H1 (cell line): ENCODE data around the gene DNASE1. TPM values are rescaled to one million over a fixed set of nuclear protein-coding genes. Genes with fewer than 3 reads are reported as not detected.

Experiments used
- CTCF ChIA-PET: fragments of 300-600 bp; sonication (Branson Sonifier 250); formaldehyde crosslinking; loops from one replicate; lab custom pipeline; 2021; ENCODE audit not compliant: partially characterized antibody; lab: Charles Lee
- POLR2A ChIA-PET: fragments of 300-600 bp; sonication (Branson Sonifier 250); formaldehyde crosslinking; loops from one replicate; lab custom pipeline; 2021; ENCODE audit warnings: inconsistent platforms; ENCODE audit not compliant: partially characterized antibody; lab: Charles Lee
- DNase-seq, 2 experiments: peaks; one replicate each; pipeline versions ENCODE4 v3.0.0 to v3.0.0-alpha.2; 2010 to 2022; ENCODE audit warnings: low spot score in 2 of 2, low read depth in 1 of 2, mixed read lengths in 1 of 2
- FAIRE-seq: peaks from 2 replicates; lab custom pipeline; 2011; peaks lifted over from hg19 to GRCh38; lab: Jason Lieb, UNC
- H2AFZ ChIP-seq: 2 replicates; pipeline ENCODE4 v1.8.1; 2012; ENCODE audit warnings: low read length, inconsistent platforms
- H2AK5ac ChIP-seq: 2 replicates; pipeline ENCODE4 v1.6.1; 2013; ENCODE audit warnings: low read depth, low read length
- H2BK120ac ChIP-seq: replicated peaks from 2 replicates; pipeline ENCODE3; 2013; ENCODE audit warnings: low read depth, low read length, inconsistent platforms
- H2BK12ac ChIP-seq: 2 replicates; pipeline ENCODE4 v1.6.1; 2013; ENCODE audit warnings: low read depth, low read length
- H2BK15ac ChIP-seq: 2 replicates; pipeline ENCODE4 v1.6.1; 2013; ENCODE audit warnings: low read length
- H2BK20ac ChIP-seq: 2 replicates; pipeline ENCODE4 v1.6.1; 2013; ENCODE audit warnings: low read length
- H2BK5ac ChIP-seq: 2 replicates; pipeline ENCODE4 v1.6.1; 2013; ENCODE audit warnings: low read depth, low read length
- H3K14ac ChIP-seq: 2 replicates; pipeline ENCODE4 v1.6.1; 2013; ENCODE audit warnings: inconsistent platforms; ENCODE audit not compliant: insufficient read length
- H3K18ac ChIP-seq: 2 replicates; pipeline ENCODE4 v1.6.1; 2013; ENCODE audit warnings: low read length; ENCODE audit errors: extremely low read depth
- H3K23ac ChIP-seq: 2 replicates; pipeline ENCODE4 v1.6.1; 2013; ENCODE audit warnings: inconsistent platforms; ENCODE audit not compliant: insufficient read length
- H3K23me2 ChIP-seq: 2 replicates; pipeline ENCODE4 v1.6.1; 2013; ENCODE audit warnings: low read depth, low read length
- H3K27ac ChIP-seq: 2 replicates; pipeline ENCODE4 v1.6.1; 2011; ENCODE audit warnings: low read depth, low read length, inconsistent platforms
- H3K27me3 ChIP-seq, 4 experiments: replicated peaks in 1 of 4; 1 replicate in 1 of 4; 2 replicates in 3 of 4; pipeline versions ENCODE4 v1.6.1 to v1.8.1; 2011 to 2013; ENCODE audit warnings: low read length in 3 of 4, mild to moderate bottlenecking in 3 of 4, inconsistent platforms in 2 of 4, mixed read lengths in 2 of 4, moderate library complexity in 1 of 4; ENCODE audit not compliant: control insufficient read depth in 3 of 4, insufficient read depth in 3 of 4; ENCODE audit errors: extremely low read depth in 1 of 4
- H3K36me3 ChIP-seq, 4 experiments: 2 replicates each; pipeline versions ENCODE4 v1.6.1 to v1.8.1; 2011 to 2013; ENCODE audit warnings: mild to moderate bottlenecking in 4 of 4, low read length in 3 of 4, moderate library complexity in 2 of 4, control low read depth in 1 of 4, inconsistent platforms in 1 of 4; ENCODE audit not compliant: insufficient read depth in 4 of 4, control insufficient read depth in 2 of 4
- H3K4ac ChIP-seq: replicated peaks from 2 replicates; pipeline ENCODE3; 2013; ENCODE audit warnings: low read length, low read depth, mixed read lengths, inconsistent platforms; ENCODE audit not compliant: insufficient read length
- H3K4me1 ChIP-seq, 4 experiments: replicated peaks in 1 of 4; 1 replicate in 1 of 4; 2 replicates in 3 of 4; pipeline versions ENCODE4 v1.6.1 to v1.8.1; 2011 to 2013; ENCODE audit warnings: low read length in 3 of 4, inconsistent platforms in 2 of 4, mixed read lengths in 1 of 4; ENCODE audit not compliant: insufficient read depth in 4 of 4, control insufficient read depth in 3 of 4
- H3K4me2 ChIP-seq, 2 experiments: 2 replicates each; pipeline versions ENCODE4 v1.6.1 to v1.8.1; 2011 to 2013; ENCODE audit warnings: low read depth in 2 of 2, low read length in 2 of 2, control low read depth in 1 of 2, inconsistent platforms in 1 of 2, mild to moderate bottlenecking in 1 of 2; ENCODE audit not compliant: insufficient read depth in 1 of 2
- H3K4me3 ChIP-seq, 4 experiments: fragments of 200-600, 300-600 bp in 1 of 4; sonication (generic), shearing (Covaris generic), sonication (Bioruptor Twin) in 1 of 4; 2 replicates each; pipeline versions ENCODE4 v1.5.1 to v1.8.1; 2011 to 2016; ENCODE audit warnings: low read length in 4 of 4, low read depth in 3 of 4, control low read depth in 2 of 4, inconsistent platforms in 2 of 4, mild to moderate bottlenecking in 2 of 4, mixed read lengths in 1 of 4, moderate library complexity in 1 of 4; ENCODE audit not compliant: insufficient read depth in 2 of 4; ENCODE audit errors: extremely low read depth in 1 of 4
- H3K56ac ChIP-seq: replicated peaks from 2 replicates; pipeline ENCODE3; 2013; ENCODE audit warnings: low read depth, mild to moderate bottlenecking, mixed read lengths, low read length, inconsistent platforms; ENCODE audit not compliant: insufficient read length
- H3K79me1 ChIP-seq: 2 replicates; pipeline ENCODE4 v1.6.1; 2013; ENCODE audit warnings: low read depth, low read length, control low read depth
- H3K79me2 ChIP-seq, 2 experiments: 2 replicates each; pipeline versions ENCODE4 v1.6.1 to v1.8.1; 2012 to 2013; ENCODE audit warnings: low read length in 2 of 2, mild to moderate bottlenecking in 2 of 2, inconsistent platforms in 1 of 2; ENCODE audit not compliant: insufficient read depth in 2 of 2, control insufficient read depth in 1 of 2
- H3K9ac ChIP-seq, 4 experiments: replicated peaks in 1 of 4; 1 replicate in 1 of 4; 2 replicates in 3 of 4; pipeline versions ENCODE4 v1.6.1 to v1.8.1; 2011 to 2013; ENCODE audit warnings: low read depth in 3 of 4, low read length in 3 of 4, control low read depth in 2 of 4, mild to moderate bottlenecking in 2 of 4, moderate library complexity in 2 of 4, inconsistent platforms in 1 of 4; ENCODE audit errors: extremely low read depth in 1 of 4
- H3K9me3 ChIP-seq, 2 experiments: 2 replicates each; pipeline versions ENCODE4 v1.6.1 to v1.8.1; 2012 to 2013; ENCODE audit warnings: mild to moderate bottlenecking in 2 of 2, moderate library complexity in 2 of 2, control low read depth in 1 of 2, inconsistent platforms in 1 of 2, low read depth in 1 of 2, low read length in 1 of 2, mixed read lengths in 1 of 2; ENCODE audit not compliant: insufficient read depth in 2 of 2
- H4K20me1 ChIP-seq, 2 experiments: replicated peaks in 1 of 2; 2 replicates each; pipeline versions ENCODE3 to v1.8.1; 2011 to 2013; ENCODE audit warnings: inconsistent platforms in 2 of 2, low read length in 2 of 2, mild to moderate bottlenecking in 1 of 2; ENCODE audit not compliant: insufficient read depth in 2 of 2, control insufficient read depth in 1 of 2
- H4K5ac ChIP-seq: 2 replicates; pipeline ENCODE4 v1.6.1; 2013; ENCODE audit warnings: low read length, low read depth, mixed read lengths, inconsistent platforms; ENCODE audit not compliant: insufficient read length
- H4K8ac ChIP-seq: 2 replicates; pipeline ENCODE4 v1.8.0; 2013; ENCODE audit warnings: mild to moderate bottlenecking, moderate library complexity, low read length, inconsistent platforms; ENCODE audit not compliant: insufficient read depth; ENCODE audit errors: extremely low read depth
- H4K91ac ChIP-seq: replicated peaks from 2 replicates; pipeline ENCODE3; 2013; ENCODE audit warnings: low read length, mixed read lengths, inconsistent platforms; ENCODE audit not compliant: insufficient read length
- ATF3 ChIP-seq: IDR thresholded peaks from 2 replicates; pipeline ENCODE4 v1.6.1; 2011; ENCODE audit warnings: low read depth, mild to moderate bottlenecking, low read length; ENCODE audit not compliant: insufficient read depth
- BRCA1 ChIP-seq: IDR thresholded peaks from 2 replicates; pipeline ENCODE4 v1.6.1; 2012; ENCODE audit warnings: low read depth, low read length, improper control_type of control experiment
- EGR1 ChIP-seq: IDR thresholded peaks from 2 replicates; pipeline ENCODE4 v1.6.1; 2011; ENCODE audit warnings: low read depth, low read length, borderline replicate concordance
- HDAC2 ChIP-seq, 2 experiments: fragments of 300-600 bp in 1 of 2; sonication (generic) in 1 of 2; IDR thresholded peaks; 2 replicates each; pipeline ENCODE4 v1.6.1; 2011 to 2012; ENCODE audit warnings: low read depth in 2 of 2, low read length in 2 of 2, mild to moderate bottlenecking in 2 of 2, moderate library complexity in 2 of 2, borderline replicate concordance in 1 of 2, inconsistent platforms in 1 of 2
- SIX5 ChIP-seq: IDR thresholded peaks from 2 replicates; pipeline ENCODE4 v1.6.1; 2011; ENCODE audit warnings: mild to moderate bottlenecking, low read depth, low read length
- SP1 ChIP-seq: IDR thresholded peaks from 2 replicates; pipeline ENCODE4 v1.6.1; 2011; ENCODE audit warnings: low read depth, low read length
- SRF ChIP-seq: IDR thresholded peaks from 2 replicates; pipeline ENCODE4 v1.6.1; 2011; ENCODE audit warnings: mild to moderate bottlenecking, low read depth, low read length, moderate library complexity
- TAF1 ChIP-seq: IDR thresholded peaks from 2 replicates; pipeline ENCODE4 v1.6.1; 2011; ENCODE audit warnings: mild to moderate bottlenecking, low read depth, low read length
- TAF7 ChIP-seq: optimal IDR thresholded peaks from 2 replicates; pipeline ENCODE3; 2011; ENCODE audit warnings: low read depth, mild to moderate bottlenecking, inconsistent platforms, low read length, moderate library complexity, borderline replicate concordance
- WGBS, 2 experiments: shearing (Covaris generic) in 1 of 2; methylation state at CpG; one replicate each; pipeline versions ENCODE4 v1.1.6 to v1.1.7; 2013 to 2015; ENCODE audit warnings: low lambda C conversion rate in 2 of 2, mixed read lengths in 2 of 2, inconsistent platforms in 1 of 2, low coverage in 1 of 2, missing lambda C conversion rate in 1 of 2; ENCODE audit not compliant: insufficient replicate concordance in 2 of 2, insufficient coverage in 1 of 2, insufficient read length in 1 of 2; ENCODE audit errors: extremely low coverage in 1 of 2, missing lambda C conversion rate in 1 of 2; 5-methylcytosine and 5-hydroxymethylcytosine counted together
- polyA plus RNA-seq, 7 experiments: library from polyadenylated mRNA; depleted of rRNA in 3 of 7; stranded (reverse) in 5 of 7; unstranded in 2 of 7; fragments of >200 nt in 5 of 7; fragments of 200-250 nt in 2 of 7; gene quantifications; 1 replicate in 5 of 7; 2 replicates in 1 of 7; 4 replicates in 1 of 7; pipeline versions ENCODE4 v1.2.1 to v1.2.3, GENCODE V29; 2011 to 2013; ENCODE audit warnings: missing spikeins in 2 of 7, mixed read lengths in 2 of 7
- total RNA-seq: library from RNA; stranded (reverse); fragmentation: NEBNext Ultra II Directional; extraction: Animal tissue kit (Norgen Biotek cat#: 25700); gene quantifications from 2 replicates; pipeline ENCODE4 v1.2.1, GENCODE V29; 2021

DNASE1 gene
- total and polyA plus RNA-seq, 2 of the 8 experiments (the other 6 are each of a cell fraction or from before 2014, with no cell fraction given) = 11.5 to 16.7 TPM

GRCh38 chr16:3640207-3640606 lies 14.3 kb upstream of the DNASE1 start:
- Histone ChIP-seq H3K56ac (no peak overlapping the region), H2BK20ac (no peak overlapping the region), H4K8ac (no peak overlapping the region)
- no peak for TF ChIP-seq BRCA1
- no peak for TF ChIP-seq SIX5
- no peak for TF ChIP-seq TAF1
- no peak for TF ChIP-seq EGR1
- TF ChIP-seq SP1 = no peak
- TF ChIP-seq ATF3 = no peak
- TF ChIP-seq SRF = no peak
- no peak for TF ChIP-seq HDAC2 (IDR thresholded peaks at IDR 0.05; ENCODE audit: borderline replicate concordance in 1 of 2, low read depth in 2 of 2, low read length in 2 of 2)
- TF ChIP-seq TAF7 = no peak
- TF ChIP-seq, all 59 proteins: peak for 0
- Histone ChIP-seq H4K91ac (no peak overlapping the region), H3K9ac (no peak overlapping the region), H3K23ac (no peak overlapping the region), H4K5ac (no peak overlapping the region), H2BK15ac (no peak overlapping the region), H2BK5ac (no peak overlapping the region), H3K4me3 (no peak overlapping the region), H4K20me1 (no peaks in the 10 kb centered on the region), H3K36me3 (no peaks in the 10 kb centered on the region), H2BK12ac (no peak overlapping the region), H3K9me3 (no peaks in the 10 kb centered on the region), H2AK5ac (no peak overlapping the region), H3K79me1 (peaks cover 2% of the 10 kb centered on the region), H2BK120ac (no peak overlapping the region), H3K27me3 (no peaks in the 10 kb centered on the region), H3K23me2 (no peaks in the 10 kb centered on the region), H3K27ac (no peak overlapping the region), H3K14ac (no peak overlapping the region), H3K79me2 (no peaks in the 10 kb centered on the region), H3K4me2 (no peak overlapping the region), H3K18ac (peak overlapping the region; percentile 42; the same call in 1 of the 2 replicates), H2AFZ (no peak overlapping the region), H3K4ac (no peak overlapping the region), H3K4me1 (peaks cover 8 to 24% (median 15%) of the 10 kb centered on the region in 4 experiments)
- CTCF ChIA-PET = interaction anchor here (0.6 to 2.4 kb wide), 6 partner anchors 9 to 36 kb away, joined by 3 to 10 read pairs (median 4); no protein-coding TSS in a partner anchor
- FAIRE-seq (no peak), DNase-seq (peak in 1 of 2 experiments; percentile 39)
- 84% methylated on average over 3 of the region's 3 CpGs; no CpG with 5 or more reads in 1 of the 2 experiments for WGBS, 2 experiments
- POLR2A ChIA-PET = interaction anchor here (0.9 to 2.4 kb wide), 5 partner anchors 9 to 99 kb away, joined by 3 to 10 read pairs (median 4); partner anchors contain the start of genes DNASE1 and SLX4
